Measurements from ENCODE around the gene CCL13. TPM values are rescaled to one million over a fixed set of nuclear protein-coding genes. Genes with fewer than 3 reads are reported as not detected.

CCL13 gene
- polyA plus RNA-seq, 1 of the 3 experiments (the other 2 are of a cell fraction): not detected

- Histone ChIP-seq H3K4me1 (ENCODE audit: control insufficient read depth in 1 of 2, insufficient read depth in 2 of 2, low read depth in 1 of 2, low read length in 1 of 2) (no peaks in the 10 kb centered on the region), H3K9me2 (no peaks in the 10 kb centered on the region), H3F3A (replicated peaks; ENCODE audit: insufficient read depth) (no peaks in the 10 kb centered on the region), H3K79me2 (ENCODE audit: insufficient read depth) (no peaks in the 10 kb centered on the region), H3K4me2 (no peak overlapping the region), H4K20me1 (ENCODE audit: insufficient read depth) (no peaks in the 10 kb centered on the region), H3K4me3 (ENCODE audit: low read depth in 2 of 2, low read length in 1 of 2) (no peak overlapping the region), H3K27me3 (ENCODE audit: insufficient read depth) (no peaks in the 10 kb centered on the region), H3K9ac (no peak overlapping the region), H3K27ac (ENCODE audit: low read depth in 2 of 2, low read length in 1 of 2) (no peak overlapping the region), H2AFZ (ENCODE audit: low read depth) (no peak overlapping the region), H3K9me3 (no peaks in the 10 kb centered on the region), H3K36me3 (replicated peaks in 1 of 2; ENCODE audit: control insufficient read depth in 1 of 2, insufficient read depth in 2 of 2, low read length in 1 of 2) (no peaks in the 10 kb centered on the region)
- DNase-seq: no peak
- TF ChIP-seq TEAD4 (IDR thresholded peaks at IDR 0.05; ENCODE audit: borderline replicate concordance, insufficient read depth) (no peak), RXRA (IDR thresholded peaks at IDR 0.05; ENCODE audit: borderline replicate concordance, low read depth) (no peak), MXI1 (IDR thresholded peaks at IDR 0.05; ENCODE audit: low read depth, low read length) (no peak), POLR2AphosphoS5 (IDR thresholded peaks at IDR 0.05; ENCODE audit: low read depth, low read length) (no peak), ELF1 (IDR thresholded peaks at IDR 0.05) (no peak), RCOR1 (IDR thresholded peaks at IDR 0.05; ENCODE audit: low read length) (no peak), TAF1 (IDR thresholded peaks at IDR 0.05; ENCODE audit: borderline replicate concordance, low read depth, low read length) (no peak), IRF3 (IDR thresholded peaks at IDR 0.05; ENCODE audit: low read depth, low read length) (no peak), YY1 (IDR thresholded peaks at IDR 0.05; ENCODE audit: low read depth) (no peak), MAX (IDR thresholded peaks at IDR 0.05; ENCODE audit: low read depth) (no peak), GABPA (IDR thresholded peaks at IDR 0.05; ENCODE audit: low read depth) (no peak), REST (IDR thresholded peaks at IDR 0.05; ENCODE audit: low read depth, low read length) (no peak), CTCF (IDR thresholded peaks at IDR 0.05) (no peak), JUND (IDR thresholded peaks at IDR 0.05) (no peak), FOXM1 (IDR thresholded peaks at IDR 0.05; ENCODE audit: low read depth) (no peak), MEF2A (IDR thresholded peaks at IDR 0.05; ENCODE audit: borderline replicate concordance, low read depth) (no peak), SMC3 (IDR thresholded peaks at IDR 0.05; ENCODE audit: low read depth, low read length) (no peak), FOSL2 (IDR thresholded peaks at IDR 0.05; ENCODE audit: borderline replicate concordance, low read depth) (no peak)
- ChIA-PET POLR2A (no interaction called here), CTCF (interaction anchor here (0.5 to 3.8 kb wide), 3 partner anchors 19 to 1354 kb away, joined by 3 to 16 read pairs (median 6); no protein-coding TSS in a partner anchor)
- 61% methylated on average over 5 of the region's 5 CpGs for WGBS (ENCODE audit: low lambda C conversion rate)
Observed at GRCh38 chr17:34401165-34401564, 44.9 kb downstream of the CCL13 start.
